ENCODE measurements around the gene ADARB2.

Gene ADARB2

GRCh38 chr10:1294748-1295147 lies 442.6 kb downstream of the ADARB2 start:
- Histone ChIP-seq H3K36me3 (ENCODE audit: insufficient read depth, low read length) (no peaks in the 10 kb centered on the region), H3K9ac (ENCODE audit: low read depth, low read length) (no peak overlapping the region), H3K9me3 (ENCODE audit: control insufficient read depth, insufficient read depth, low read length) (0 out of 2 replicates have a peak, but pooled peaks cover 1% of the 10 kb centered on the region), H3K4me1 (ENCODE audit: insufficient read depth, low read length) (peaks cover 18% of the 10 kb centered on the region)

GRCh38 chr10:1293636-1294435 lies 443.5 kb downstream of the ADARB2 start:
- Histone ChIP-seq H3K36me3 (ENCODE audit: insufficient read depth, low read length) (no peaks in the 10 kb centered on the region), H3K4me1 (ENCODE audit: insufficient read depth, low read length) (peaks cover 20% of the 10 kb centered on the region), H3K9me3 (ENCODE audit: control insufficient read depth, insufficient read depth, low read length) (no peaks in the 10 kb centered on the region), H3K9ac (ENCODE audit: low read depth, low read length) (peak overlapping the region; percentile 8; the same call in 1 of the 2 replicates)

GRCh38 chr10:1293157-1293556 lies 444.2 kb downstream of the ADARB2 start:
- Histone ChIP-seq H3K4me1 (ENCODE audit: insufficient read depth, low read length) (peaks cover 20% of the 10 kb centered on the region), H3K36me3 (ENCODE audit: insufficient read depth, low read length) (no peaks in the 10 kb centered on the region), H3K9me3 (ENCODE audit: control insufficient read depth, insufficient read depth, low read length) (no peaks in the 10 kb centered on the region), H3K9ac (ENCODE audit: low read depth, low read length) (peak overlapping the region; percentile 8; the same call in 1 of the 2 replicates)

- Histone ChIP-seq H3K9ac (ENCODE audit: low read depth, low read length) (no peak overlapping the region), H3K4me1 (ENCODE audit: insufficient read depth, low read length) (peaks cover 17% of the 10 kb centered on the region), H3K9me3 (ENCODE audit: control insufficient read depth, insufficient read depth, low read length) (no peaks in the 10 kb centered on the region), H3K36me3 (ENCODE audit: insufficient read depth, low read length) (no peaks in the 10 kb centered on the region)
Observed at GRCh38 chr10:1292611-1293031, 444.7 kb downstream of the ADARB2 start.

- Histone ChIP-seq H3K36me3 (ENCODE audit: insufficient read depth, low read length) (no peaks in the 10 kb centered on the region), H3K9ac (ENCODE audit: low read depth, low read length) (no peak overlapping the region), H3K9me3 (ENCODE audit: control insufficient read depth, insufficient read depth, low read length) (no peaks in the 10 kb centered on the region), H3K4me1 (ENCODE audit: insufficient read depth, low read length) (peaks cover 16% of the 10 kb centered on the region)
Observed at GRCh38 chr10:1291178-1292090, 445.9 kb downstream of the ADARB2 start.

GRCh38 chr10:1290071-1290471 lies 447.3 kb downstream of the ADARB2 start:
- Histone ChIP-seq H3K9ac (ENCODE audit: low read depth, low read length) (no peak overlapping the region), H3K9me3 (ENCODE audit: control insufficient read depth, insufficient read depth, low read length) (no peaks in the 10 kb centered on the region), H3K36me3 (ENCODE audit: insufficient read depth, low read length) (no peaks in the 10 kb centered on the region), H3K4me1 (ENCODE audit: insufficient read depth, low read length) (peaks cover 16% of the 10 kb centered on the region)

GRCh38 chr10:1289591-1289990 lies 447.7 kb downstream of the ADARB2 start:
- Histone ChIP-seq H3K9me3 (ENCODE audit: control insufficient read depth, insufficient read depth, low read length) (no peaks in the 10 kb centered on the region), H3K36me3 (ENCODE audit: insufficient read depth, low read length) (no peaks in the 10 kb centered on the region), H3K4me1 (ENCODE audit: insufficient read depth, low read length) (peaks cover 16% of the 10 kb centered on the region), H3K9ac (ENCODE audit: low read depth, low read length) (no peak overlapping the region)

GRCh38 chr10:1287971-1288401 lies 449.3 kb downstream of the ADARB2 start:
- Histone ChIP-seq H3K9ac (ENCODE audit: low read depth, low read length) (no peak overlapping the region), H3K36me3 (ENCODE audit: insufficient read depth, low read length) (no peaks in the 10 kb centered on the region), H3K4me1 (ENCODE audit: insufficient read depth, low read length) (peaks cover 4% of the 10 kb centered on the region; the same call in 1 of the 2 replicates), H3K9me3 (ENCODE audit: control insufficient read depth, insufficient read depth, low read length) (no peaks in the 10 kb centered on the region)

- no peak overlapping the region for H3K9ac ChIP-seq (ENCODE audit: low read depth, low read length)
- H3K36me3 ChIP-seq (ENCODE audit: insufficient read depth, low read length) = no peaks in the 10 kb centered on the region
- peaks cover 4% of the 10 kb centered on the region; the same call in 1 of the 2 replicates for H3K4me1 ChIP-seq (ENCODE audit: insufficient read depth, low read length)
- H3K9me3 ChIP-seq (ENCODE audit: control insufficient read depth, insufficient read depth, low read length) = no peaks in the 10 kb centered on the region
Observed at GRCh38 chr10:1287487-1287886, 449.8 kb downstream of the ADARB2 start.

- H3K4me1 ChIP-seq (ENCODE audit: insufficient read depth, low read length) = no peaks in the 10 kb centered on the region
- no peaks in the 10 kb centered on the region for H3K36me3 ChIP-seq (ENCODE audit: insufficient read depth, low read length)
- no peak overlapping the region for H3K9ac ChIP-seq (ENCODE audit: low read depth, low read length)
- H3K9me3 ChIP-seq (ENCODE audit: control insufficient read depth, insufficient read depth, low read length) = no peaks in the 10 kb centered on the region
Observed at GRCh38 chr10:1284076-1284475, 453.2 kb downstream of the ADARB2 start.

- Histone ChIP-seq H3K9ac (ENCODE audit: low read depth, low read length) (no peak overlapping the region), H3K36me3 (ENCODE audit: insufficient read depth, low read length) (no peaks in the 10 kb centered on the region), H3K9me3 (ENCODE audit: control insufficient read depth, insufficient read depth, low read length) (no peaks in the 10 kb centered on the region), H3K4me1 (ENCODE audit: insufficient read depth, low read length) (no peaks in the 10 kb centered on the region)
Observed at GRCh38 chr10:1281405-1281782, 455.9 kb downstream of the ADARB2 start.

GRCh38 chr10:1280466-1281404 lies 456.6 kb downstream of the ADARB2 start:
- H3K4me1 ChIP-seq (ENCODE audit: insufficient read depth, low read length) = no peaks in the 10 kb centered on the region
- no peak overlapping the region for H3K9ac ChIP-seq (ENCODE audit: low read depth, low read length)
- H3K9me3 ChIP-seq (ENCODE audit: control insufficient read depth, insufficient read depth, low read length) = no peaks in the 10 kb centered on the region
- no peaks in the 10 kb centered on the region for H3K36me3 ChIP-seq (ENCODE audit: insufficient read depth, low read length)

- no peaks in the 10 kb centered on the region for H3K36me3 ChIP-seq (ENCODE audit: insufficient read depth, low read length)
- no peaks in the 10 kb centered on the region for H3K9me3 ChIP-seq (ENCODE audit: control insufficient read depth, insufficient read depth, low read length)
- H3K9ac ChIP-seq (ENCODE audit: low read depth, low read length) = no peak overlapping the region
- H3K4me1 ChIP-seq (ENCODE audit: insufficient read depth, low read length) = no peaks in the 10 kb centered on the region
Observed at GRCh38 chr10:1278306-1278705, 459.0 kb downstream of the ADARB2 start.

Data from ES-I3 (cell line).